Measurements from ENCODE around the gene PIP5K1B. TPM values are rescaled to one million over a fixed set of nuclear protein-coding genes. Genes with fewer than 3 reads are reported as not detected.
"Not testable (repeated sequence)": the region's sequence is repeated elsewhere in the genome, so short reads cannot be mapped to it uniquely, and the experiment has no call there.

The PIP5K1B gene
- total RNA-seq, 1 experiment from 2014 or later, result 3.4 TPM

DNA sequence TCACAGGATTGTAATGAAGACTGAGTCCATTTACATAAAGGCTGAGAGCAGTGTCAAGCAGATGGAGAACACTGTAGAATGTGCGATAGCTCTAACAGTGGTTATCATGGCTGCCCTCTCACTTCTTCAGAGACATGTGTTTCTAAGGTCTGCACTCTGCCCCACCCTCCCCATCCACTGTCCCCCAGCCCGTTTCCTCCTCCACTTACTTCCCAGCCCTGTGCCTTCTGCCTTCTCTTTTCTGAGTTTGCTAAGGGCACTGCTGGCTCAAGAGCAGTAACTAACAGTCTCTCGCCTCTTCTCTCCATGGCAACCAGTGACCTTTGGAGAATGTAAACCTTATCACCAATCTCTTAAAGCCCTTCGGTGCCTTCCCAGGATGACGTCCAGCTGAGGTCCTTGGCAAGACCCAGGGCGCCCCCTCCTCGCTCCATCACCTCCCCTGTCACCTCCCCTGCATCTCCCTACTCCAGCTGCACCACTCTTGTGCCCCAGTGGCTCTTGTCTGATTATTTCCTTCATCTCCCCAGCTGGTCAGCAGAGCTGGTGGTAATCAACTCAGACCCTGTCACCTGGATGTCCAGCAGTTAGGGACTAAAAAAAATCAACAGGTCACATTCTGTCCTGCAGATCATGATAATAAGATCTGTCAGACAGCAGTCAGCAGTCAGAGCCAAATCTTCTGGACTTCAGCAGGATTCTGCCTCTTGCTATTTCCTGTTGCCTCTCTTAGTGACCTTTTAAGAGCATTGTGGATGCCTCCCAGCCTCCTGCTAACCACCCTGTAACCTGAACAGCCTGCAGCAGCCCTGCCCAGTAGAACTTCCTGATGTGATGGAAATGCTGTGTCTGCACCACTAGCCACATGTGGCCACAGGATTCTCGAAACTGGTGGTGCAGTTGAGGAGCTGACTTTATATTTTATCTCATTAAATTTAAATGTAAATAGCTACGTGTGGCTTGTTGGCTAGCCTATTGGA is 339.5 kb downstream of the PIP5K1B start:
- no peak for DNase-seq (ENCODE audit: extremely low read depth, low read depth)

DNA sequence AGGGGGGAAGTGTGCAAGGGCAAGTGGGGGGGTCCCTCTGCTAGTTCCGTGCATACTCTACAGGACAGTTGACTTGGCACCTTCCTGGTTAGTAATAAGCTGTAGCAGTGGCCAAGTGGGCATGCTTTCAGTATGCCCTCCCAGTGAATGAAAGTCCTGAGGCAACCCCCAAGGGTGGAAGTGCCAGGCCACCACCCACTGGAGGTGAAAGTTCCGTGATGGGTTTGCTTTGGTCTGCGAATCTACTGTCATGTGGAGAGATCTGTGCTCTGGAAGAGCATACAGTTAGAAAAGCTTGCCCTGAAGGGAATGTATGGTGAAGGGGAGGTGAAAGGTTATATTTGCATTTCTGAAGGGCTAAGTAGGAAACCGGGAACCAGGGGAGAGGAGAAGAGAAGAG is 340.8 kb downstream of the PIP5K1B start:
- no peak for DNase-seq (ENCODE audit: extremely low read depth, low read depth)

DNA sequence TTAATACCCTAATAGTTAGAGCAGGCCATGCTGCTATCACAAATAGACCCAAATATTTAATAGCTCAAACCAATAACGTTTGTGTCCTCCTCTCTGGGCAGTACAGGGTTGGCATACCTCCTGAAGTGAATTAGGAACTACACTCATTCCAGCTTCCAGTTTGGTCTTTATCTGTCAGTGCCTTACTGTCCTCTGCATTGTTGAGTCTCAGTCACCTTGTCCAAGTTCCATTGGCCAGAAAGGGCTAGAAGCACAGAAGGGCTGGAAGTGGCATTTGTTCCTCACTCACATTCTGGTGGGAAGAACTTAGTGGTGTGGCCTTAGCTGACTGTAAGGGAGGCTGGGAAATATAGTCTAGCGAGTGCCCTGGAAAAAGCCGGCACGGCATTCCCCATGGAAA is 341.7 kb downstream of the PIP5K1B start:
- DNase-seq (ENCODE audit: extremely low read depth, low read depth), result no peak

DNA sequence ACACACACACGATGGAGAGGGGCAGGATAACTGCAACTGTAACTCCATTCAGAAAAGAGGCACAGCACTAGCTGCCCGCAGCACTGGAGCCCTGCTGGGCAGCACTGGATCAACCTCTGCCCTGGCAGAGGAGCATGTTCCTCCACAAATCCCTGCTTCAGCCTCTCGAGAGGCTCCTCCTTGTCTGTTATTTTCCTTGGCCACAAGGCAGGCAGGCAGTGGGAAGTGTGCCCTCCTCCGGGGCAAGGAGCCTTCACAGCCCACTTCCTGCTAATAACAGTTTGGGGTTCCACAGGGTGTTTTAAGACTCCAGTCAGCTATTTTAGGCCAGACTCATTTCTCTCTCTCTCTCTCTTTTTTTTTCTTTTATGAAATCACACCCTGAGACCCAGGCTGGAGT is 342.3 kb downstream of the PIP5K1B start:
- DNase-seq (ENCODE audit: extremely low read depth, low read depth), result no peak

DNA sequence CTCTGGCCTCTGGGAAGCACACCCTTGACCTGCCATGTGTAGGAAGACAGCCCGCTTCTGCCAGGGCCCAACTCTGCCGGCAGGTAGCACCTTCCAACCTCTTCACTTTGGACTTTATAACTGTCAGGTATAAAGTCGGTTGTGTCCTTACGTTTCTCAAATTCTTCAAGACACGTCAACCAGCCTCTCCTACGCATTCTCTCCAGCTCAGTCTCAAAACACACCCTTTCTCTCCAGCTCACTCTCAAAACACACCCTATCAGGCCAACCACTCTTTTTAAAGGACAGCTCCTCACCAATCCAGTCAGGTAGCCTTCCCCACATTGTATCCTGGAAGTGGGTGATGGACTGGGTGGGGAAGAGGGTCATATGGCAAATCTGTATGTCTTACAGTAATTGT is 344.1 kb downstream of the PIP5K1B start:
- DNase-seq (ENCODE audit: extremely low read depth, low read depth), result no peak

DNA sequence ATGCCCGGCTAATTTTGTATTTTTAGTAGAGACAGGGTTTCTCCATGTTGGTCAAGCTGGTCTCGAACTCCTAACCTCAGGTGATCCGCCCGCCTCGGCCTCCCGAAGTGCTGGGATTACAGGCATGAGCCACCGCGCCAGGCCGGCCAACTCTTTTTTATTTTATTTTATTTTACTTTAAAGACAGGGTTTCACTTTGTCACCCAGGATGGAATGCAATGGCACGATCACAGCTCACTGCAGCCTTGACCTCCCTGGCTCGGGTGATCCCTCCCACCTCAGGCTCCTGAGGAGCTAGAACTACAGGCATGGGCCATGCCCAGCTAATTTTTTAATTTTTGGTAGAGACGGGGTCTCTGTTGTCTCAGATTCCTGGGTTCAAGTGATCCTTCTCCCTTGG is 345.9 kb downstream of the PIP5K1B start:
- not testable (repeated sequence) for DNase-seq (ENCODE audit: extremely low read depth, low read depth)

DNA sequence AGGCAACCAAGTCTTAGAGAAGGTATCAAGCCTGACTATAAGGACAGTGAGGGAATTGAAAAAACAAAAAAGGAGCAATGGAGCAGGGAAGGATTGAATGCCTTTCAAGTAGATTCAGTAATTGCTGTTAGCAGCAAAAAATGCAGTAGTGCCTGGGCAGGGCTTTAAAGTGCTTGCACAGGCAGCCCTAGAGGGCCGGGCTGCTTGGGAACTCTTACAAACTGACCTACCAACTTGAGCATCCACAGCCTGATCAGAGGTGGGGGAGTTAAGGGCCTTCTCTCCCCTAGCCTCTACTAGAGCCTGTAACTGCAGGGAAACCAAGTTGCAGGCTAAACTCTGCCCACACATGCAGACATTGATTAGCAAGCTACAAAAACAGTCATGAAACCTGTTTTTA is 349.9 kb downstream of the PIP5K1B start:
- no peak for DNase-seq (ENCODE audit: extremely low read depth, low read depth)

DNA sequence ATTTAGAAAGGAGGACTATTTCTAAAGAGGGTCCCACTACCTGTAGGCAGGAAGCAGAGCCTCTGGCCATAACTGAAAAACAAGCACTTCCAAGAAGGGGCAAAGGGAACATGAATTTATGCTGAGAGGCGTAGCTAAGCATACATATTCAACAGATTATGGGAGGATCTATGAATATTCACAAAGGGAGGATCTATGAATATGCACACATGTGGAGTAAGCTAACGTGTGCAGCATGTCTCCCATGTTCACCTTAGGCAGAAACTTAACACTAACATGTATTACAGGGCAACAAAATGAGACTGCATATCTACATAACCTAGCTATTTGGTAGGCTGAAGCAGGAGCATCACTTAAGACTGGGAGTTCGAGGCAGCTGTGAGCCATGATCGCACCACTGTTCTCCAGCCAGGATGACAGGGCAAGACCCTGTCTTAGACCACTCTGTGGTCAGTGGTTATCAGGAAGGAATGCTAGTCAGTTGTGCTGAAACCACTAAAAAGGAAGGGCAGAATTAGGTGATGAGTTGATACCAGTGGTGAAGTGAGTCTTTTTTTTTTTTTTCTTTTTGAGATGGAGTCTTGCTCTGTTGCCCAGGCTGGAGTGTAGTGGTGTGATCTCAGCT is 351.3 kb downstream of the PIP5K1B start:
- no peak for DNase-seq (ENCODE audit: extremely low read depth, low read depth)

DNA sequence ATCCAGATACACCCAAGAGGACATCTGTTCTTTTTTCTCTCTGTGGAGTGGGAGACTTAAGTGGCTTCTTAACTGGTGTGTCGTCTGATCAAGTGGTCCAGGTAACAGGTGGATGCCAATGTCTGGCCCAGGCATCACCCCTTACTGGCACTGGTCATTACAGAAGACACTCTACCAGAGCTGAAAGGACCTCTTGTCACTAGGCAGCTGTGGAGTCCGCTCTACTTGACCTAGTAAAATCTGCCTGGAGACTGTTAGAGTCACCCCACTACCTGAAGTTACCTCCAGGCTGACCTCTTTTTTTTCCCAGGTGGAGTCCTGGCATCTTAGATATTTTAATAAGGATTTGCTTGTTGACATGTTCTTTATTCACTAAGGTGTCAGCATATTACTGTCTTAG is 353.1 kb downstream of the PIP5K1B start:
- no peak for DNase-seq (ENCODE audit: extremely low read depth, low read depth)

Small RNA genes within 50 kb of the gene (small RNA-seq; reads per million reads assigned to genes)
- 0 reads per million in 2 experiments for gene RNU6-820P

Other genes starting within 250 kb of the PIP5K1B start
- gene TMEM252, start 164.4 kb upstream of the PIP5K1B start, total RNA-seq (2014; rRNA removed; shearing (Covaris generic)), result not detected in 2 replicates